GM23338 (cell line): Measurements from ENCODE around the gene CFAP58. TPM values are rescaled to one million over a fixed set of nuclear protein-coding genes. Genes with fewer than 3 reads are reported as not detected.

Source experiments
- ATAC-seq: fragments of 200-7000 bp; cut with Tn5 transposase; 3 replicates; pipeline ENCODE4 v1.9.1; 2020
- DNase-seq: peaks from one replicate; pipeline ENCODE4 v3.0.0-alpha.2; 2015; ENCODE audit warnings: low spot score
- H2AFZ ChIP-seq: fragments of 200-600 bp; sonication (generic); 2 replicates; pipeline ENCODE4 v1.8.0; 2016; ENCODE audit warnings: antibody characterized with exemption, mild to moderate bottlenecking, moderate library complexity
- H3F3A ChIP-seq: fragments of 200-600 bp; sonication (generic); replicated peaks from 2 replicates; pipeline ENCODE4 v1.8.0; 2017; ENCODE audit warnings: antibody characterized with exemption, mixed run types, low read depth
- H3K27ac ChIP-seq: fragments of 200-600 bp; sonication (generic); 2 replicates; pipeline ENCODE4 v1.6.1; 2016; ENCODE audit warnings: low read depth
- H3K27me3 ChIP-seq: fragments of 200-600 bp; sonication (generic); 2 replicates; pipeline ENCODE4 v1.8.0; 2016; ENCODE audit warnings: mild to moderate bottlenecking, mixed run types, moderate library complexity; ENCODE audit not compliant: insufficient read depth
- H3K36me3 ChIP-seq: fragments of 200-600 bp; sonication (generic); 2 replicates; pipeline ENCODE4 v1.8.0; 2016; ENCODE audit warnings: mild to moderate bottlenecking; ENCODE audit not compliant: insufficient read depth
- H3K4me1 ChIP-seq: fragments of 200-600 bp; sonication (generic); 2 replicates; pipeline ENCODE4 v1.8.0; 2016; ENCODE audit warnings: mild to moderate bottlenecking, moderate library complexity; ENCODE audit not compliant: insufficient read depth
- H3K4me2 ChIP-seq: fragments of 200-600 bp; sonication (generic); 2 replicates; pipeline ENCODE4 v1.7.1; 2017; ENCODE audit warnings: mixed run types
- H3K4me3 ChIP-seq: fragments of 200-600 bp; sonication (generic); 2 replicates; pipeline ENCODE4 v1.6.1; 2016; ENCODE audit warnings: mixed run types
- H3K79me2 ChIP-seq: fragments of 200-600 bp; sonication (generic); replicated peaks from 2 replicates; pipeline ENCODE4 v1.8.0; 2017; ENCODE audit warnings: mild to moderate bottlenecking; ENCODE audit not compliant: insufficient read depth
- H3K9me2 ChIP-seq: fragments of 200-600 bp; sonication (generic); 2 replicates; pipeline ENCODE4 v1.8.0; 2017; ENCODE audit not compliant: insufficient read depth
- H4K20me1 ChIP-seq: fragments of 200-600 bp; sonication (generic); replicated peaks from 2 replicates; pipeline ENCODE4 v1.8.0; 2017; ENCODE audit warnings: mild to moderate bottlenecking; ENCODE audit not compliant: insufficient read depth
- H3K27ac Mint-ChIP-seq: 2 replicates; pipeline ENCODE4 v1.8.0; 2020; ENCODE audit warnings: inconsistent platforms, mild to moderate bottlenecking, moderate library complexity, mixed read lengths
- H3K27me3 Mint-ChIP-seq: 3 replicates; pipeline ENCODE4 v1.8.0; 2022; ENCODE audit warnings: low read depth, mild to moderate bottlenecking, moderate library complexity, mixed read lengths, inconsistent platforms; ENCODE audit not compliant: insufficient read depth, poor library complexity
- H3K36me3 Mint-ChIP-seq: 3 replicates; pipeline ENCODE4 v1.8.0; 2021; ENCODE audit warnings: low read depth, mild to moderate bottlenecking, inconsistent platforms, moderate library complexity, mixed read lengths
- H3K4me1 Mint-ChIP-seq: 3 replicates; pipeline ENCODE4 v1.8.0; 2020; ENCODE audit warnings: mild to moderate bottlenecking, inconsistent platforms, mixed read lengths
- H3K4me3 Mint-ChIP-seq: 3 replicates; pipeline ENCODE4 v1.8.0; 2021; ENCODE audit warnings: moderate library complexity, mild to moderate bottlenecking, inconsistent platforms, mixed read lengths
- H3K9me3 Mint-ChIP-seq: 3 replicates; pipeline ENCODE4 v1.8.0; 2020; ENCODE audit warnings: moderate library complexity, mild to moderate bottlenecking, inconsistent platforms, mixed read lengths
- CREB1 ChIP-seq: fragments of 250-450 bp; sonication (Bioruptor Pico); IDR thresholded peaks from 2 replicates; pipeline ENCODE4 v1.5.0; 2020; ENCODE audit warnings: low read depth, mild to moderate bottlenecking, moderate library complexity
- CTCF ChIP-seq, 2 experiments: fragments of 200-600 bp in 1 of 2; sonication (generic) in 1 of 2; conservative IDR thresholded peaks; 2 replicates each; pipeline versions ENCODE4 v1.5.1 to v1.6.1; 2016 to 2017; ENCODE audit warnings: antibody characterized with exemption in 2 of 2, low read depth in 2 of 2, mild to moderate bottlenecking in 2 of 2, moderate library complexity in 1 of 2
- ETS1 ChIP-seq: IDR thresholded peaks from 2 replicates; pipeline ENCODE4 v1.6.1; 2016; ENCODE audit warnings: antibody characterized with exemption
- EZH2 ChIP-seq: fragments of 200-600 bp; sonication (generic); IDR thresholded peaks from one replicate; pipeline ENCODE4 v1.8.0; 2017; ENCODE audit warnings: antibody characterized with exemption, mild to moderate bottlenecking, low read depth; ENCODE audit not compliant: unreplicated experiment
- EZH2phosphoT487 ChIP-seq: fragments of 200-600 bp; sonication (generic); IDR thresholded peaks from one replicate; pipeline ENCODE4 v1.8.1; 2018; ENCODE audit warnings: antibody characterized with exemption; ENCODE audit not compliant: unreplicated experiment
- NANOG ChIP-seq: IDR thresholded peaks from 2 replicates; pipeline ENCODE4 v1.6.1; 2016; ENCODE audit warnings: antibody characterized with exemption, borderline replicate concordance
- STAT1 ChIP-seq: IDR thresholded peaks from one replicate; pipeline ENCODE4 v1.6.1; 2016; ENCODE audit warnings: antibody characterized with exemption; ENCODE audit not compliant: unreplicated experiment
- ZNF331 ChIP-seq: fragments of 250-450 bp; sonication (Bioruptor Pico); IDR thresholded peaks from 2 replicates; pipeline ENCODE4 v1.5.0; 2020; ENCODE audit warnings: low read depth, mild to moderate bottlenecking, moderate library complexity
- polyA plus RNA-seq: library from polyadenylated mRNA; unstranded; fragments of >200 nt; fragmentation: Nextera tagmentation; extraction: Ambion mirVana; gene quantifications from 2 replicates; pipeline ENCODE4 v1.2.1, GENCODE V29; 2016
- total RNA-seq: library from RNA; depleted of rRNA; stranded (reverse); fragments of >200 nt; shearing (Covaris generic); gene quantifications from 2 replicates; pipeline ENCODE4 v1.2.3, GENCODE V29; 2014

CFAP58 gene
- total and polyA plus RNA-seq, 2 experiments from 2014 or later = 0.63 to 0.89 TPM

GRCh38 chr10:104331208-104331838 is 22.3 kb upstream of the CFAP58 start (continued):
- TF ChIP-seq CTCF (conservative IDR thresholded peaks at IDR 0.05; ENCODE audit: low read depth in 2 of 2) = no peak
- no peak for TF ChIP-seq ZNF331 (CRISPR knock-in tag)
- no peak for TF ChIP-seq ETS1
- TF ChIP-seq CREB1 (CRISPR knock-in tag) = no peak
- TF ChIP-seq NANOG = no peak
- no peak for TF ChIP-seq EZH2
- TF ChIP-seq STAT1 = no peak
- no peak for TF ChIP-seq EZH2phosphoT487

- Histone ChIP-seq H3F3A (peaks cover 11% of the 10 kb centered on the region), H2AFZ (no peak overlapping the region), H3K4me3 (peak overlapping the region; percentile 22; the same call in 1 of the 2 replicates), H3K4me2 (peak overlapping the region; percentile 53), H3K36me3 (no peaks in the 10 kb centered on the region), H3K27ac (peak overlapping the region; percentile 94), H3K79me2 (peaks cover 97% of the 10 kb centered on the region), H3K9me2 (no peaks in the 10 kb centered on the region), H3K4me1 (peaks cover 97% of the 10 kb centered on the region), H4K20me1 (peaks cover 2% of the 10 kb centered on the region; the same call in 1 of the 2 replicates), H3K27me3 (no peaks in the 10 kb centered on the region)
- H3K9me3 Mint-ChIP-seq = no peaks in the 10 kb centered on the region; the same call in 2 of the 3 replicates
- peaks cover under 1% of the 10 kb centered on the region; the same call in 2 of the 3 replicates for H3K36me3 Mint-ChIP-seq
- peaks cover 95% of the 10 kb centered on the region for H3K4me1 Mint-ChIP-seq
- H3K27ac Mint-ChIP-seq = peak overlapping the region; percentile 97
- no peak for DNase-seq
- ATAC-seq = no peak
- peaks cover 14% of the 10 kb centered on the region for H3K27me3 Mint-ChIP-seq
- no peak for TF ChIP-seq ETS1
- H3K4me3 Mint-ChIP-seq = peak overlapping the region; percentile 11; the same call in 1 of the 3 replicates
Measured at GRCh38 chr10:104332243-104333031, 21.2 kb upstream of the CFAP58 start.
